Activated naive CD4-positive, alpha-beta T cell treated with anti-CD3 and anti-CD28 coated beads, Interleukin-2, amount 50 U/mL, for 24 hours (primary cell): ENCODE measurements around the gene LYRM7.
"Not testable (repeated sequence)": the region's sequence is repeated elsewhere in the genome, so short reads cannot be mapped to it uniquely, and the experiment has no call there.

Experiments
- H3K27ac Mint-ChIP-seq: one replicate; pipeline ENCODE4 v1.8.0; 2021; ENCODE audit warnings: mild to moderate bottlenecking, mixed read lengths
- H3K27me3 Mint-ChIP-seq: one replicate; pipeline ENCODE4 v1.8.0; 2021; ENCODE audit warnings: mixed read lengths
- H3K36me3 Mint-ChIP-seq: one replicate; pipeline ENCODE4 v1.8.0; 2021; ENCODE audit warnings: mixed read lengths
- H3K4me1 Mint-ChIP-seq: one replicate; pipeline ENCODE4 v1.8.0; 2021; ENCODE audit warnings: mixed read lengths
- H3K4me3 Mint-ChIP-seq: one replicate; pipeline ENCODE4 v1.8.0; 2021; ENCODE audit warnings: mild to moderate bottlenecking, mixed read lengths
- H3K9me3 Mint-ChIP-seq: one replicate; pipeline ENCODE4 v1.8.0; 2021; ENCODE audit warnings: mixed read lengths

The LYRM7 gene

GRCh38 chr5:131223751-131224386 is 53.1 kb downstream of the LYRM7 start:
- H3K36me3 Mint-ChIP-seq = no peaks in the 10 kb centered on the region
- no peaks in the 10 kb centered on the region for H3K9me3 Mint-ChIP-seq
- H3K27me3 Mint-ChIP-seq = no peaks in the 10 kb centered on the region
- no peak overlapping the region for H3K27ac Mint-ChIP-seq
- peaks cover 9% of the 10 kb centered on the region for H3K4me1 Mint-ChIP-seq
- no peak overlapping the region for H3K4me3 Mint-ChIP-seq

GRCh38 chr5:131224387-131225201 is 53.9 kb downstream of the LYRM7 start:
- Mint-ChIP-seq H3K27me3 (no peaks in the 10 kb centered on the region), H3K36me3 (no peaks in the 10 kb centered on the region), H3K27ac (no peak overlapping the region), H3K9me3 (no peaks in the 10 kb centered on the region), H3K4me3 (no peak overlapping the region), H3K4me1 (peaks cover 5% of the 10 kb centered on the region)

GRCh38 chr5:131225282-131225974 is 54.7 kb downstream of the LYRM7 start:
- no peak overlapping the region for H3K27ac Mint-ChIP-seq
- H3K9me3 Mint-ChIP-seq = no peaks in the 10 kb centered on the region
- no peak overlapping the region for H3K4me3 Mint-ChIP-seq
- H3K27me3 Mint-ChIP-seq = no peaks in the 10 kb centered on the region
- H3K36me3 Mint-ChIP-seq = no peaks in the 10 kb centered on the region
- H3K4me1 Mint-ChIP-seq = peaks cover 10% of the 10 kb centered on the region

- no peaks in the 10 kb centered on the region for H3K36me3 Mint-ChIP-seq
- H3K27me3 Mint-ChIP-seq = no peaks in the 10 kb centered on the region
- H3K27ac Mint-ChIP-seq = no peak overlapping the region
- no peak overlapping the region for H3K4me3 Mint-ChIP-seq
- peaks cover 21% of the 10 kb centered on the region for H3K4me1 Mint-ChIP-seq
- no peaks in the 10 kb centered on the region for H3K9me3 Mint-ChIP-seq
Observed at GRCh38 chr5:131226899-131227298, 56.2 kb downstream of the LYRM7 start.

- Mint-ChIP-seq H3K27me3 (no peaks in the 10 kb centered on the region), H3K27ac (no peak overlapping the region), H3K36me3 (no peaks in the 10 kb centered on the region), H3K9me3 (no peaks in the 10 kb centered on the region), H3K4me1 (peaks cover 21% of the 10 kb centered on the region), H3K4me3 (no peak overlapping the region)
Observed at GRCh38 chr5:131228646-131229045, 57.9 kb downstream of the LYRM7 start.

- no peak overlapping the region for H3K4me3 Mint-ChIP-seq
- H3K9me3 Mint-ChIP-seq = no peaks in the 10 kb centered on the region
- peaks cover 21% of the 10 kb centered on the region for H3K4me1 Mint-ChIP-seq
- no peaks in the 10 kb centered on the region for H3K36me3 Mint-ChIP-seq
- no peak overlapping the region for H3K27ac Mint-ChIP-seq
- H3K27me3 Mint-ChIP-seq = no peaks in the 10 kb centered on the region
Observed at GRCh38 chr5:131229623-131230022, 58.9 kb downstream of the LYRM7 start.

GRCh38 chr5:131230406-131230805 is 59.7 kb downstream of the LYRM7 start:
- no peaks in the 10 kb centered on the region for H3K36me3 Mint-ChIP-seq
- peaks cover 21% of the 10 kb centered on the region for H3K4me1 Mint-ChIP-seq
- no peaks in the 10 kb centered on the region for H3K9me3 Mint-ChIP-seq
- H3K27me3 Mint-ChIP-seq = no peaks in the 10 kb centered on the region
- no peak overlapping the region for H3K27ac Mint-ChIP-seq
- no peak overlapping the region for H3K4me3 Mint-ChIP-seq

- Mint-ChIP-seq H3K27ac (no peak overlapping the region), H3K36me3 (no peaks in the 10 kb centered on the region), H3K4me3 (no peak overlapping the region), H3K9me3 (no peaks in the 10 kb centered on the region), H3K4me1 (peaks cover 16% of the 10 kb centered on the region), H3K27me3 (no peaks in the 10 kb centered on the region)
Observed at GRCh38 chr5:131239686-131240085, 68.9 kb downstream of the LYRM7 start.

GRCh38 chr5:131242728-131243255 is 72.0 kb downstream of the LYRM7 start:
- H3K9me3 Mint-ChIP-seq = no peaks in the 10 kb centered on the region
- H3K27ac Mint-ChIP-seq = no peak overlapping the region
- no peaks in the 10 kb centered on the region for H3K27me3 Mint-ChIP-seq
- H3K4me3 Mint-ChIP-seq = no peak overlapping the region
- H3K36me3 Mint-ChIP-seq = peaks cover 2% of the 10 kb centered on the region
- peaks cover 16% of the 10 kb centered on the region for H3K4me1 Mint-ChIP-seq

GRCh38 chr5:131245312-131245711 is 74.6 kb downstream of the LYRM7 start:
- Mint-ChIP-seq H3K36me3 (peaks cover 2% of the 10 kb centered on the region), H3K4me3 (no peak overlapping the region), H3K9me3 (no peaks in the 10 kb centered on the region), H3K4me1 (peaks cover 26% of the 10 kb centered on the region), H3K27ac (no peak overlapping the region), H3K27me3 (no peaks in the 10 kb centered on the region)

- Mint-ChIP-seq H3K9me3 (no peaks in the 10 kb centered on the region), H3K36me3 (peaks cover 2% of the 10 kb centered on the region), H3K4me3 (no peak overlapping the region), H3K27me3 (no peaks in the 10 kb centered on the region), H3K27ac (no peak overlapping the region), H3K4me1 (peaks cover 32% of the 10 kb centered on the region)
Observed at GRCh38 chr5:131245948-131246347, 75.2 kb downstream of the LYRM7 start.

- Mint-ChIP-seq H3K27me3 (no peaks in the 10 kb centered on the region), H3K4me1 (peaks cover 36% of the 10 kb centered on the region), H3K36me3 (peaks cover 2% of the 10 kb centered on the region), H3K4me3 (no peak overlapping the region), H3K9me3 (no peaks in the 10 kb centered on the region), H3K27ac (no peak overlapping the region)
Observed at GRCh38 chr5:131246504-131246903, 75.8 kb downstream of the LYRM7 start.

- H3K27ac Mint-ChIP-seq = peak overlapping the region; percentile 100
- peaks cover 3% of the 10 kb centered on the region for H3K36me3 Mint-ChIP-seq
- H3K4me1 Mint-ChIP-seq = peaks cover 61% of the 10 kb centered on the region
- no peaks in the 10 kb centered on the region for H3K9me3 Mint-ChIP-seq
- peak overlapping the region; percentile 84 for H3K4me3 Mint-ChIP-seq
- H3K27me3 Mint-ChIP-seq = no peaks in the 10 kb centered on the region
Observed at GRCh38 chr5:131250751-131251475, 80.2 kb downstream of the LYRM7 start.

- Mint-ChIP-seq H3K4me1 (peaks cover 80% of the 10 kb centered on the region), H3K9me3 (no peaks in the 10 kb centered on the region), H3K4me3 (peak overlapping the region; percentile 94)
Observed at GRCh38 chr5:131252824-131253171, 82.1 kb downstream of the LYRM7 start.

GRCh38 chr5:131254025-131254424 is 83.3 kb downstream of the LYRM7 start:
- H3K36me3 Mint-ChIP-seq = peaks cover 11% of the 10 kb centered on the region
- peaks cover 91% of the 10 kb centered on the region for H3K4me1 Mint-ChIP-seq
- H3K27me3 Mint-ChIP-seq, H3K9me3 Mint-ChIP-seq: not testable (repeated sequence)
- H3K27ac Mint-ChIP-seq = peak overlapping the region; percentile 90
- peak overlapping the region; percentile 94 for H3K4me3 Mint-ChIP-seq

More at GRCh38 chr5:131252824-131253171, 82.1 kb downstream of the LYRM7 start:
- Mint-ChIP-seq H3K27ac (peak overlapping the region; percentile 100), H3K27me3 (no peaks in the 10 kb centered on the region), H3K36me3 (peaks cover 6% of the 10 kb centered on the region)
